BJ (cell line): ENCODE data around the gene SNAPIN. TPM values are rescaled to one million over a fixed set of nuclear protein-coding genes. Genes with fewer than 3 reads are reported as not detected.

Experiments used
- CTCF ChIA-PET: fragments of 350-600 bp; formaldehyde crosslinking; extraction: SDS; loops from one replicate; lab custom pipeline; 2021; ENCODE audit warnings: antibody characterized with exemption, inconsistent platforms; lab: Yijun Ruan, JAX
- POLR2A ChIA-PET: fragments of 300-600 bp; sonication (Branson Sonifier 250); formaldehyde crosslinking; extraction: SDS; loops from one replicate; lab custom pipeline; 2021; ENCODE audit warnings: antibody characterized with exemption; lab: Charles Lee
- DNase-seq: peaks from one replicate; pipeline ENCODE4 v3.0.0-alpha.2; 2011; ENCODE audit warnings: low read depth
- H3K27me3 ChIP-seq: 2 replicates; pipeline ENCODE4 v1.6.0; 2011; ENCODE audit warnings: low read length; ENCODE audit not compliant: control insufficient read depth, insufficient read depth
- H3K36me3 ChIP-seq: 2 replicates; pipeline ENCODE4 v1.5.1; 2011; ENCODE audit warnings: low read length; ENCODE audit not compliant: control insufficient read depth, insufficient read depth
- H3K4me3 ChIP-seq: 2 replicates; pipeline ENCODE4 v1.5.1; 2011; ENCODE audit warnings: low read depth, mild to moderate bottlenecking, control low read depth, low read length
- CTCF ChIP-seq: IDR thresholded peaks from 2 replicates; pipeline ENCODE4 v1.5.1; 2011; ENCODE audit warnings: low read depth, mild to moderate bottlenecking, control low read depth, inconsistent platforms, low read length, moderate library complexity; ENCODE audit not compliant: insufficient read depth
- polyA plus RNA-seq: library from polyadenylated mRNA; depleted of rRNA; stranded (reverse); fragments of >200 nt; gene quantifications from 2 replicates; pipeline ENCODE4 v1.2.3, GENCODE V29; 2011

SNAPIN gene
- polyA plus RNA-seq, 1 experiment = 50.3 TPM

DNA sequence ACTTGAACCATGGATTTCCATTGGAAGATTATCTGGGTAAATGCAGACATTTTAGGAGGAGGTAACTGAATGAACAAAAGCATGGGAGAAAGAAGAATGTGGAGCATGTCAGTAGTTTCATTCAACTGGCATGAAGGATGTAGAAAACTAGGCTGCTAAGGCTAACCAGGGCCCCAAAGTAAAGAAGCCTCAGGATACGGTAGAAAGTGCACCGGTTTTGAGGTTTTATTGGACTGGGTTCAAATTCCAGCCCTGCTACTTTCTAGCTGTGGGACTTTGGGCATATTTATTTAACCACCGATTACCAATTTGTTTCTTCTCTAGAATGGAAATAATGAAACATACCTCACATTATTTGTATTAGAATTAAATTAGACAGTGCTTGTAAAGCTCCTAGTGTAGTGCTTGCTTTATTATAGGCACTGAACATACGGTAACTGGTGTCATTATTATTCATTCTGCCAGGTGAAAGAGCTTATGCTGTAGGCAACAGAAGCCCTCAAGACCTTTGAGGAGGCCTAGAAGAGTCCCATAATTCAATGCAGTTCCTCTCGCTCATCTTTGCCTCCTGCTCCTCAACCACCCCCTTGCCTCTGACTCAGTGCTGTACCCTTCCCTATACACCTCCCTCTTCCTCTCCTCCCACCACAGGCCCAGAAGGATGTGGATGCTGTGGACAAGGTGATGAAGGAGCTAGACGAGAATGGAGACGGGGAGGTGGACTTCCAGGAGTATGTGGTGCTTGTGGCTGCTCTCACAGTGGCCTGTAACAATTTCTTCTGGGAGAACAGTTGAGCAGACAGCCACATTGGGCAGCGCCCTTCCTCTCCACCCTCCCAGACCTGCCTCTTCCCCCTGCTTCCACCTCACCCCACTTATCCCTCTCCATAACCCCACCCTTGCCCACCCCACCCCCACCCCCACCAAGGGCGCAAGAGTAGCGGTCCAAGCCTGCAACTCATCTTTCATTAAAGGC is 27.2 kb upstream of the SNAPIN start:
- ChIA-PET CTCF (interaction anchor here (0.5 to 9.0 kb wide), 4 partner anchors 16 to 134 kb away, joined by 3 to 148 read pairs (median 3); partner anchors contain the start of genes NPR1, S100A14 and S100A16), POLR2A (interaction anchor here (0.5 kb wide), 1 partner anchor 97 kb away, joined by 13 read pairs; the partner anchor contains the start of gene INTS3)
- no peak for DNase-seq
- Histone ChIP-seq H3K27me3 (no peaks in the 10 kb centered on the region), H3K4me3 (no peak overlapping the region), H3K36me3 (peaks cover under 1% of the 10 kb centered on the region)
- TF ChIP-seq CTCF = no peak

GRCh38 chr1:153633161-153633753 is 25.2 kb upstream of the SNAPIN start:
- TF ChIP-seq CTCF = no peak
- no peak for DNase-seq
- peak overlapping the region; percentile 10; the same call in 1 of the 2 replicates for H3K4me3 ChIP-seq
- POLR2A ChIA-PET = interaction anchor here (0.6 to 1.5 kb wide), 4 partner anchors 19 to 100 kb away, joined by 3 to 8 read pairs (median 5); partner anchors contain the start of genes S100A16 and S100A6
- H3K36me3 ChIP-seq = peaks cover 11% of the 10 kb centered on the region
- no peaks in the 10 kb centered on the region for H3K27me3 ChIP-seq
- CTCF ChIA-PET = interaction anchor here (0.5 to 2.0 kb wide), 8 partner anchors 10 to 123 kb away, joined by 3 to 17 read pairs (median 5); partner anchors contain the start of gene S100A14

DNA sequence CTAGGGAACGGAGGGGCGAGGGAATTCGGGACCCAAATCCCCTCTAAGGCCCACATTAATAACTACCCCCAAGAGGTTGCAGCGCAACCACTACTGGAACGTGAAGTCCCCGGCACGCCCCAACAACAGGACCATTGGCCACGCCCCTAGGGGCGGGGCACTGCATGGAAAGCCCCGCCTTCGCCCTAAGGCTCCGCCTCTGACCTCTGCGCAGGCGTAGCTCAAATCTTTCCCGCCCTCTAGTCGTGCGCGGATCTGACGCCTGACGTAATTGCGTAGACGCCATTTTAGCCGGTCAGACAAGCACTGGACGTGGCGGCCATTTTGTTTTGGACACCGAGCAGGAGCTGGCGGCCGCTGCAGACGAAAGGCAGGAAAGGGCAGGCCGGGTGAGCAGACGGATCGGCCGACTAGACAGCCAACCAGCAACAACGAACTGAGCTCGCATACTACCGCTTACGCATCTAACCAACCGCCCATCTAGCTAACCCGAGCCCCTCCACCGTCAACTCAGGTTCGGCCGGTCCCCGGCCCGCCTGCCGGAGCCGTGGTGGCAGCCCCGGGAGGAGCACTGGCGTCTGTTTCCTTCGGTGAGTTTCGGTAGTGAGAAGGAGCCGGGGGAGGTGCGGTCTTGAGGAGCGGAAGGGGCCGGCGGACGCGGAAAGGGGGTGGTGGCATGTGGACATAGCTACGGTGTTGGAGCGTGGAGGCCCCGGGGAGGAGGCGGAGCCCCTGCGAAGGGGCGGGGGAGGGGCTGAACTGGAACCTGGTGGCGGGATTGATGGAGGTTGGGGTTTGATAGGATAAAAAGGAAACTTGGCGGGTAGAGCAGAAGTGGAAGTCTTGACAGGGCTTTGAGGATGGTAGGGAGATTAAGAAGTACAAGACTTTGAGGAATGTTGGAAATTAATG is 24.5 kb upstream of the SNAPIN start, which contains the start of gene CHTOP:
Gene CHTOP, plus strand, starts transcription at position 313 of the 912 bp plus-strand sequence. CDS start 2,523 bp downstream, outside the sequence.
- Histone ChIP-seq H3K27me3 (no peaks in the 10 kb centered on the region), H3K36me3 (peaks cover 12% of the 10 kb centered on the region), H3K4me3 (peak within 1 kb of the TSS; percentile 80)
- ChIA-PET POLR2A (interaction anchor here (0.6 to 1.5 kb wide), 5 partner anchors 13 to 101 kb away, joined by 3 to 8 read pairs (median 5); partner anchors contain the start of genes S100A16 and S100A6), CTCF (interaction anchor here (0.5 to 2.0 kb wide), 15 partner anchors 8 to 124 kb away, joined by 3 to 17 read pairs (median 4); partner anchors contain the start of gene S100A14)
- TF ChIP-seq CTCF = no peak; the same call in 1 of the 2 replicates
- peak; percentile 88 for DNase-seq

DNA sequence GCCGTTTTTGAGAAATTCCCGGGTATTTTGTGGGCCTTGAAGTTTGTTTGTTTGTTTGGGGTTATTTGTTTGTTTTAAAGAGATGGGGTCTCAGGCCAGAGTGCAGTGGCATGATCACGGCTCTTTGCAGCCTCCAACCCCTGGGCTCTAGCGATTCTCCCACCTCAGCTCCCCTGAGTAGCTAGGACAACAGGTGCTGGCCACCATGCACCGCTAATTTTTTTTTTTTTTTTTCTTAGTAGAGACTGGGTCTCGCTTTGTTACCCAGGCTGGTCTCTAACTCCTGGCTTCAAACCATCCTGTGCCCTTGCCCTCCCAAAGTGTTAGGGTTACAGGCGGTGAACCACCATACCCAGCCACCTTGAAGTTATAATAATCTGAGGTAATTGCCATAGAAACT is 22.6 kb upstream of the SNAPIN start:
- Histone ChIP-seq H3K27me3 (no peaks in the 10 kb centered on the region), H3K36me3 (peaks cover 16% of the 10 kb centered on the region), H3K4me3 (no peak overlapping the region)
- DNase-seq = no peak
- POLR2A ChIA-PET = interaction anchor here (0.5 kb wide), 1 partner anchor 36 kb away, joined by 5 read pairs; no protein-coding TSS in a partner anchor
- no peak for TF ChIP-seq CTCF
- CTCF ChIA-PET = interaction anchor here (0.6 to 1.4 kb wide), 3 partner anchors 15 to 284 kb away, joined by 3 to 4 read pairs (median 3); no protein-coding TSS in a partner anchor
